RPMI7951 (cell line): Measurements from ENCODE around the gene NDUFS2. TPM values are rescaled to one million over a fixed set of nuclear protein-coding genes. Genes with fewer than 3 reads are reported as not detected.

Experiments
- DNase-seq: peaks from one replicate; pipeline ENCODE4 v3.0.0-alpha.2; 2012; ENCODE audit warnings: low read depth
- total RNA-seq: library from RNA; depleted of rRNA; stranded (reverse); fragments of >200 nt; shearing (Covaris generic); gene quantifications from 2 replicates; pipeline ENCODE4 v1.2.3, GENCODE V29; 2014; rRNA removed

The NDUFS2 gene
- 109 and 119 TPM in 2 replicates for total RNA-seq

GRCh38 chr1:161201836-161202712, at the start of gene NDUFS2:
Gene NDUFS2 (plus strand): TSS chr1:161202367. CDS start chr1:161202386, 19 bp downstream.
- DNase-seq = peak; percentile 98

GRCh38 chr1:161153176-161153575, 49.0 kb upstream of the NDUFS2 start:
- no peak for DNase-seq

GRCh38 chr1:161153682-161154337, 48.4 kb upstream of the NDUFS2 start, which contains the start of gene UFC1:
Gene UFC1 (plus strand): TSS chr1:161153978. CDS start chr1:161153998, 20 bp downstream.
- DNase-seq = peak; percentile 86

GRCh38 chr1:161157867-161158266, 44.3 kb upstream of the NDUFS2 start:
- no peak for DNase-seq

- DNase-seq = no peak
Observed at GRCh38 chr1:161158316-161159010, 43.7 kb upstream of the NDUFS2 start.

GRCh38 chr1:161159087-161159912, 42.9 kb upstream of the NDUFS2 start, which contains the start of gene USP21:
Gene USP21 (plus strand): TSS chr1:161159500. CDS start chr1:161160641, 1,141 bp downstream.
- DNase-seq = peak; percentile 85

GRCh38 chr1:161159913-161160243, 42.3 kb upstream of the NDUFS2 start:
- DNase-seq = no peak

- no peak for DNase-seq
Observed at GRCh38 chr1:161160671-161161145, 41.5 kb upstream of the NDUFS2 start.

- DNase-seq = no peak
Observed at GRCh38 chr1:161161652-161162051, 40.5 kb upstream of the NDUFS2 start.

- DNase-seq = no peak
Observed at GRCh38 chr1:161162052-161162451, 40.1 kb upstream of the NDUFS2 start.

GRCh38 chr1:161162806-161163205, 39.4 kb upstream of the NDUFS2 start:
- no peak for DNase-seq

- no peak for DNase-seq
Observed at GRCh38 chr1:161163793-161164192, 38.4 kb upstream of the NDUFS2 start.

GRCh38 chr1:161164901-161165610, 37.1 kb upstream of the NDUFS2 start:
- no peak for DNase-seq

GRCh38 chr1:161165742-161166668, 36.2 kb upstream of the NDUFS2 start, which contains the start of gene PPOX:
Gene PPOX (plus strand): TSS chr1:161166426. CDS start chr1:161166848, 422 bp downstream.
- DNase-seq = peak; percentile 97

- DNase-seq = no peak
Observed at GRCh38 chr1:161166669-161167548, 35.3 kb upstream of the NDUFS2 start.

- no peak for DNase-seq
Observed at GRCh38 chr1:161168906-161169305, 33.3 kb upstream of the NDUFS2 start.

GRCh38 chr1:161171191-161171590, 31.0 kb upstream of the NDUFS2 start:
- DNase-seq = no peak

GRCh38 chr1:161171696-161172095, 30.5 kb upstream of the NDUFS2 start:
- no peak for DNase-seq
